Measurements from ENCODE around the gene NR2F1. TPM values are rescaled to one million over a fixed set of nuclear protein-coding genes. Genes with fewer than 3 reads are reported as not detected.

Gene NR2F1
- total RNA-seq, 1 experiment from 2014 or later = 88.4 TPM

- POLR2A ChIA-PET (ENCODE audit: unreplicated experiment) = no interaction called here
- no peaks in the 10 kb centered on the region for H3K27me3 ChIP-seq (ENCODE audit: low read length)
- DNase-seq (no peak), ATAC-seq (no peak)
- H3K36me3 ChIP-seq (ENCODE audit: low read depth, low read length) = peaks cover 53% of the 10 kb centered on the region
- H3K4me3 ChIP-seq (ENCODE audit: low read length) = no peak overlapping the region
- H3K9ac ChIP-seq (ENCODE audit: low read length) = no peak overlapping the region
- H4K20me1 ChIP-seq (ENCODE audit: low read length) = peaks cover 29% of the 10 kb centered on the region; the same call in 1 of the 2 replicates
- H3K79me2 ChIP-seq (ENCODE audit: low read length) = peaks cover 41% of the 10 kb centered on the region
- peaks cover 25% of the 10 kb centered on the region for H3K4me1 ChIP-seq (ENCODE audit: insufficient read depth, low read length)
- H3K27ac ChIP-seq (ENCODE audit: low read length) = no peak overlapping the region
- intact Hi-C loops (cut with micrococcal nuclease) = no loop called here
- no peak overlapping the region for H2AFZ ChIP-seq (ENCODE audit: low read length)
- BruUV-seq (replicated peaks) = no TSS peak
- no peaks in the 10 kb centered on the region for H3K9me3 ChIP-seq (ENCODE audit: low read length)
- CTCF ChIA-PET = no interaction called here
- no peaks in the 10 kb centered on the region for H3K9me2 ChIP-seq (replicated peaks; ENCODE audit: low read length)
- H3K4me2 ChIP-seq (ENCODE audit: low read length) = no peak overlapping the region
- TF ChIP-seq EZH2 (IDR thresholded peaks at IDR 0.05; ENCODE audit: low read length, unreplicated experiment) = no peak
- TF ChIP-seq EZH2phosphoT487 (IDR thresholded peaks at IDR 0.05; ENCODE audit: borderline replicate concordance, low read length) = no peak
- no peak for TF ChIP-seq CTCF (conservative IDR thresholded peaks at IDR 0.05; ENCODE audit: low read depth, low read length)
- H3F3A ChIP-seq (ENCODE audit: low read length, unreplicated experiment) = no peaks in the 10 kb centered on the region
These were observed 10.6 kb downstream of the NR2F1 start for GRCh38 chr5:93593476-93594131.

GRCh38 chr5:93594591-93595419 lies 11.8 kb downstream of the NR2F1 start:
- Histone ChIP-seq H3K79me2 (ENCODE audit: low read length) (peaks cover 29% of the 10 kb centered on the region), H3K4me2 (ENCODE audit: low read length) (no peak overlapping the region), H3K4me1 (ENCODE audit: insufficient read depth, low read length) (peaks cover 14% of the 10 kb centered on the region), H3K4me3 (ENCODE audit: low read length) (no peak overlapping the region), H4K20me1 (ENCODE audit: low read length) (peaks cover 20% of the 10 kb centered on the region; the same call in 1 of the 2 replicates), H2AFZ (ENCODE audit: low read length) (no peak overlapping the region), H3K36me3 (ENCODE audit: low read depth, low read length) (peaks cover 43% of the 10 kb centered on the region), H3F3A (ENCODE audit: low read length, unreplicated experiment) (no peaks in the 10 kb centered on the region), H3K9me3 (ENCODE audit: low read length) (no peaks in the 10 kb centered on the region), H3K9ac (ENCODE audit: low read length) (no peak overlapping the region), H3K9me2 (replicated peaks; ENCODE audit: low read length) (no peaks in the 10 kb centered on the region), H3K27me3 (ENCODE audit: low read length) (no peaks in the 10 kb centered on the region), H3K27ac (ENCODE audit: low read length) (no peak overlapping the region)
- BruUV-seq (replicated peaks) = no TSS peak
- TF ChIP-seq EZH2 (IDR thresholded peaks at IDR 0.05; ENCODE audit: low read length, unreplicated experiment) = no peak
- no peak for TF ChIP-seq CTCF (conservative IDR thresholded peaks at IDR 0.05; ENCODE audit: low read depth, low read length)
- TF ChIP-seq EZH2phosphoT487 (IDR thresholded peaks at IDR 0.05; ENCODE audit: borderline replicate concordance, low read length) = no peak
- ChIA-PET CTCF (no interaction called here), POLR2A (ENCODE audit: unreplicated experiment) (no interaction called here)
- ATAC-seq = peak; percentile 9; the same call in 1 of the 2 replicates
- intact Hi-C loops (cut with micrococcal nuclease) = no loop called here
- DNase-seq = no peak
